RWPE2 (cell line): Measurements from ENCODE around the gene TP73.
A peak's percentile ranks its signal among the peaks of the same experiment; 100 is the strongest.

Experiments
- ATAC-seq: fragments of 200-7000 bp; cut with Tn5 transposase; 3 replicates; pipeline ENCODE4 v1.9.1; 2021; ENCODE audit warnings: low read depth
- DNase-seq: peaks from one replicate; pipeline ENCODE4 v3.0.0-alpha.2; 2020; ENCODE audit warnings: low spot score
- H3K27ac ChIP-seq: fragments of 450-650 bp; 2 replicates; pipeline ENCODE4 v1.5.1; 2017; ENCODE audit warnings: mild to moderate bottlenecking; ENCODE audit not compliant: poor library complexity, severe bottlenecking
- H3K27me3 ChIP-seq: fragments of 250-450 bp; sonication (Bioruptor Pico); 2 replicates; pipeline ENCODE4 v1.5.1; 2021; ENCODE audit warnings: mild to moderate bottlenecking, moderate library complexity; ENCODE audit not compliant: insufficient read depth, poor library complexity, severe bottlenecking
- H3K36me3 ChIP-seq: fragments of 250-450 bp; sonication (Bioruptor Pico); 2 replicates; pipeline ENCODE4 v1.5.1; 2020; ENCODE audit warnings: low read depth, mild to moderate bottlenecking, moderate library complexity
- H3K4me1 ChIP-seq: fragments of 250-450 bp; sonication (Bioruptor Pico); 2 replicates; pipeline ENCODE4 v1.5.1; 2021; ENCODE audit warnings: mild to moderate bottlenecking, moderate library complexity; ENCODE audit not compliant: insufficient read depth, poor library complexity, severe bottlenecking
- H3K4me3 ChIP-seq: fragments of 250-450 bp; sonication (Bioruptor Pico); 2 replicates; pipeline ENCODE4 v1.5.1; 2021; ENCODE audit warnings: mild to moderate bottlenecking, moderate library complexity; ENCODE audit not compliant: severe bottlenecking
- H3K9me3 ChIP-seq: fragments of 250-450 bp; sonication (Bioruptor Pico); 2 replicates; pipeline ENCODE4 v1.5.1; 2021; ENCODE audit warnings: mild to moderate bottlenecking, moderate library complexity; ENCODE audit not compliant: severe bottlenecking
- CTCF ChIP-seq: fragments of 450-650 bp; IDR thresholded peaks from one replicate; pipeline ENCODE4 v1.5.1; 2017; ENCODE audit warnings: mild to moderate bottlenecking, moderate library complexity; ENCODE audit not compliant: poor library complexity, severe bottlenecking

Gene TP73

GRCh38 chr1:3698660-3699408 is 46.5 kb downstream of the TP73 start:
- no peak for TF ChIP-seq CTCF
- H3K4me1 ChIP-seq: peaks cover 28% of the 10 kb centered on the region
- H3K9me3 ChIP-seq: no peaks in the 10 kb centered on the region
- H3K4me3 ChIP-seq: no peak overlapping the region
- DNase-seq (no peak), ATAC-seq (peak; percentile 75)
- H3K36me3 ChIP-seq: no peaks in the 10 kb centered on the region
- H3K27ac ChIP-seq: peak overlapping the region; percentile 60
- H3K27me3 ChIP-seq: no peaks in the 10 kb centered on the region

- Histone ChIP-seq H3K4me1 (peaks cover 32% of the 10 kb centered on the region), H3K4me3 (no peak overlapping the region), H3K27me3 (no peaks in the 10 kb centered on the region), H3K27ac (peak overlapping the region; percentile 60), H3K9me3 (no peaks in the 10 kb centered on the region), H3K36me3 (no peaks in the 10 kb centered on the region)
- no peak for DNase-seq
- no peak for ATAC-seq
- TF ChIP-seq CTCF: no peak
Observed at GRCh38 chr1:3699596-3699995, 47.3 kb downstream of the TP73 start.

- H3K27me3 ChIP-seq: no peaks in the 10 kb centered on the region
- H3K27ac ChIP-seq: no peak overlapping the region
- H3K9me3 ChIP-seq: no peaks in the 10 kb centered on the region
- peaks cover 32% of the 10 kb centered on the region for H3K4me1 ChIP-seq
- H3K36me3 ChIP-seq: no peaks in the 10 kb centered on the region
- no peak for DNase-seq
- no peak for TF ChIP-seq CTCF
- no peak overlapping the region for H3K4me3 ChIP-seq
- no peak for ATAC-seq
Observed at GRCh38 chr1:3700631-3701030, 48.3 kb downstream of the TP73 start.

GRCh38 chr1:3702528-3702927 is 50.2 kb downstream of the TP73 start:
- no peak for DNase-seq
- Histone ChIP-seq H3K4me3 (no peak overlapping the region), H3K27me3 (no peaks in the 10 kb centered on the region), H3K27ac (no peak overlapping the region), H3K9me3 (no peaks in the 10 kb centered on the region), H3K36me3 (no peaks in the 10 kb centered on the region), H3K4me1 (peaks cover 34% of the 10 kb centered on the region)
- ATAC-seq: no peak
- no peak for TF ChIP-seq CTCF
